Activated CD4-positive, CD25-positive, alpha-beta regulatory T cell treated with anti-CD3 and anti-CD28 coated beads, Interleukin-2, amount 50 U/mL, for 72 hours (primary cell): ENCODE measurements around the gene ASB2.
A peak's percentile ranks its signal among the peaks of the same experiment; 100 is the strongest.

Experiments
- DNase-seq: peaks from one replicate; pipeline ENCODE4 v3.0.0; 2021

Gene ASB2

DNA sequence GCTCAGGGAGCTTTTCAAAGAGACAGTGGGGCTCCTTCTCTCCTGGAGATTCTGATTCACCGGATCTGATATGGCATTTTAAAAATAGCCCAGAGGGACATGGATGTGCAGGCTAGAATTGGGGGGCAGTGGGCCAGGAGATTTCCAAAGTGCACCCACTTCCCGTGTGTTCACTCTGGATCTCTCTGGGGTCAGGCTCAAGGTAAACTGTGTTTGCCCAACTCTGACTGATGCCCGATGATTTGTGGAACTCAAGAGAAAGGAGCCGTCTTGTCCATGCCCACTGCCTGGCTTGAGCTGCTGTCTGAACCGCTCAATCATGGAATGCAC lies 31.3 kb downstream of the ASB2 start:
- no peak for DNase-seq

GRCh38 chr14:93944348-93945069 lies 31.9 kb downstream of the ASB2 start:
- DNase-seq = no peak

DNA sequence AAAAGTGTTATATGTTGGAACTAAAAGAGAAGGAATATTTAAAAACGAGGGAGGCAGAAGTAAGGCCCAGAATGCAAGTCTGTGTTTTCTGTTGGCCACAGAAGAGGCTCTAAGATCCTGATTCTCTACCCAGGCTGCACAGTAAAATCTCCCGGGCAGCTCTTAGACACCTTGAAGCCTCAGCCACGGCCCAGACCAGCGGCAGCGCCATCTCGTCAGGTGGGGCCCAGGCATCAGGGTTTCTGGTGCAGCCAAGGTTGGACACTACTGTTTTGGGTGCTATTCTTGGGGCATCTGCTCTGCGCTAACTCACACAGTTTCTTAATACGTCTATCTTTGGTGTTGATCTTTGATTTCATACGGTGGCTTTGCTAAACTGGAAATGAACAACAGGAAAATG lies 32.4 kb downstream of the ASB2 start:
- DNase-seq = no peak

DNA sequence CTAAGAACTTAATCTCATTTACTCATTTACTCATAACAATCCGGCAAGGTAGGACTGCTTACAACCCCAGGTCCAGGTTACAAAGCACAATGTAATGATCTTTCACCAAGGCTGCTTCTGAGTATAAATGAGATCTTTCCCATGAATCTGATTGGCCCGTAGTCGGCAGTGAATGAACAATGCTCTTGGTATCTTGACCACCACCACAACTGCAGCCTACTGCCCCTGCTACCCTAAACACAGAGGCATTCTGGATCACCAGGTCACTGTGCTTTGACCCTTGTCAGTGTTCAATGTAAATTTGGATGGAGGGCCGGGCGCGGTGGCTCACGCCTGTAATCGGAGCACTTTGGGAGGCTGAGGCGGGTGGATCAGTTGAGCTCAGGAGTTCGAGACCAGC lies 33.3 kb downstream of the ASB2 start:
- no peak for DNase-seq

DNA sequence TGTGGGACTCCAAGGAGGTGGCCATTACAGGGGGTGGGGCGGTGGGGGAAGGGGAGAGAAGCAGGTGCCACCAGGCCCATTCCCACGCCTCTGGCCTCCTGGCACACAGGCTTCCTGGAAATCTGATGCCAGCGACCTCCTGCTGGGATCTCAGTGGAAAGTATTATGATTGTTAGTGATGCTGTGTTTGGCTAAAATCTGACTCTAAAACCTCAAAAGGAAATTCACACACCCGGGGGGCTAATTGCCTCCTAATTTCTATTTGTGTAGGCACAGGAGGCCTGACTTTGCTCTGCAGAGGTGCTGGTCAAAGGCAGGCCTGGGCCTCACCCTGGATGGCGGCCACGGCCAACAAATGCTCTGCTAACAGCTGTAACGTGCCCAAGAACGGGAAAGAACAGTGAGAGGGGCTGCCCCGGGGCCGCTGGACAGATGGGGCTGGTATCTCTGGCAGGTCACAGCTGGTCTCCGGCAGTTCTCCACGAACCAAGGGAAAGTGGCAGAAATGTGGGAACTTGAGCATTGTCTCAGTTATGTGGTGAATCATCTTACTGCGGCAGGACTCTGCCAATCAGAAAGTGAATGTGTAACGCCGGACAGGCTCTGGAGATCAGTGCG lies 35.0 kb downstream of the ASB2 start:
- DNase-seq = no peak

DNA sequence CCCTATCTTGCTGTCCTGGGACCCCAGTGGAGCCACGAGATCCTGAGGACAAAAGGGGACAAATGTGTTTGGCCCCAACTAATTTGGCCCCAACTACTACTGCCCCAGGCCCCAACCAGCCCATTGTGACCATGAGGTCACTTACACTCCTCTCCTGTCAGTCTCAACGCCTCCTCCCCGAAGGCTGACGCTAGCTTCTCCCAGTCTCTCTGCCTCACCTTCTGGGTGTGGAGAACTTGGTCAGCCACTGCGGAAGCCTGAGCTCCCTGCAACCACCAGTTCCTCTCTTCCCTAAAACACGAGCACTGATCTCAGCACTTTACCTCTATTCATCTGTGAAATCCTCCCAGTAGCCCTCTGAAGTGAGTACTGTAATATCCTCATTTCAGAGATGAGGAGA lies 35.9 kb downstream of the ASB2 start:
- no peak for DNase-seq

GRCh38 chr14:93939304-93940229 lies 36.8 kb downstream of the ASB2 start:
- peak; percentile 97 for DNase-seq

GRCh38 chr14:93938751-93939303 lies 37.5 kb downstream of the ASB2 start:
- no peak for DNase-seq

- no peak for DNase-seq
Observed at GRCh38 chr14:93937519-93937918, 38.9 kb downstream of the ASB2 start.

DNA sequence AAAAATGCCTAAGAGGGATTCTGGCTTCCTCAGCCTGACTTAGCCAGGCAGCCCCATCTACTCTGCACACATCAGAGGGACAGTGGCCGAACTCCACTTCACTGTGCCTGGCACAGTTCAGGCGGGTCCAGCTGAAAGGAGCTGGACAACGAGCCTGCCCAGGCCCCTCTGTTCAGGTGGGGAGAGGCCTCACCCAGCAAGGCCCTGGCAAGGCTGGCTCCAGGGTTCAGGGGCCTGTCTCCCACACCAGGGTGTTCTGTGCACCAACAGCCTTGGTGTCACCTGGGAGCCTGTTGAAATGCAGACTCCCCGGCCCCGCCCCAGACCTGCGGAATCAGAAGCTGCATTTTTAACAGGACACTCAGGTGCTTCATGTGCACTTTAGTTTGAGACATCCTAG lies 39.4 kb downstream of the ASB2 start:
- DNase-seq = no peak

- no peak for DNase-seq
Observed at GRCh38 chr14:93936245-93936644, 40.1 kb downstream of the ASB2 start.

- no peak for DNase-seq
Observed at GRCh38 chr14:93935213-93935612, 41.2 kb downstream of the ASB2 start.

DNA sequence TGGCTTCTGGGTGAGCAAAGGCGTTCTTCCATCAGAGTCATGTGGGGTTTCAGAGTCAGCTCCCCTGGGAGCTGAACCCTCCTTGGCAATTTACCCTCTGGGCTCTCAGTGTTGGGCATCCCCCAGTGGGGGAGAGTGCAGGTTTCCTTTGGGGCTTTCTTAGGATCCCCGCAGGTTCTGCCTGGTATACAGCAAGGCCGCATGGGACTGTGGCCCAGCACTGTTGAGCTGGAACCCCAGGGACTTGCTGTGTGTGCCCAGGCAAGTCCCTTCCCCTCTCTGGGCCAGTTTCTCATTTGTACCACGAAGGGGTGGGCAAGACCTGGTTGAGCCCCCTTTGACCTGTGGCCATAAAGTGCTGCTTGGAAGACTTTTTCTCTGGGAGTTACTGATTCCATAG lies 43.7 kb downstream of the ASB2 start:
- DNase-seq = no peak

GRCh38 chr14:93930989-93931307 lies 45.4 kb downstream of the ASB2 start:
- DNase-seq = no peak

DNA sequence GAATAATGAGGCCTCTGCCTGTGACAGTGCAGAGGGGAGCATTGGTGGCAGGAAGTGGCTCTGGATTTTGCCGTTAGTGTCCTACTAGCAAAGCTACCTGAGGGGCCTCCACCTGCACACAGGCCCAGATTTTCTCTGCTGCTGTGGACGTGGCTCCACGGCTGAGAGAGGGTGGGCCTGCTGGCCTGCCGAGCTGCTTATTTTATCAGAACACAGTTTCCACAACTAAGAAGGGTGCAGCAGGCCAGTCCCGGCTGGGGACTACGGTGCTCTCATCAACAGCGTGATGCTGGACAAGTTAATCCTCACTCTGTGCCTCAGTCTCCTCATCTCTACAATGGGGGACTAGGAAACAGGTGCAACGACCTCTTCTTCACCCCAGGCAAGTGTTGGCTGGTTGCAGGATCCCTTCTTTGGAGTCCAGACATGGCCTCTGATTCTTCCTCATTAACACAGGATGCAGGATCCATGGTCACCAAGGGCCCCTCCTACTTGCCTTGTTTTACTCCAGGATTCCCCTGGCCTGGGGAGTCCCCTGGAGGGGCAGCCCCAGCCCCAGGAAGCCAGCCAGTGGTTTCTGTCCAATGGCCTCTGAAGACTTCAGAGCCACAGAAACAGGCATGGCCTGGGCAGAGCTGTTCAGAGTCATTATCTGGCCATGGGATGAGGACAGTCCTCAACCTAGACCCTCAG lies 45.9 kb downstream of the ASB2 start:
- DNase-seq = no peak

- no peak for DNase-seq
Observed at GRCh38 chr14:93929657-93930056, 46.7 kb downstream of the ASB2 start.

- DNase-seq = no peak
Observed at GRCh38 chr14:93929048-93929535, 47.3 kb downstream of the ASB2 start.

DNA sequence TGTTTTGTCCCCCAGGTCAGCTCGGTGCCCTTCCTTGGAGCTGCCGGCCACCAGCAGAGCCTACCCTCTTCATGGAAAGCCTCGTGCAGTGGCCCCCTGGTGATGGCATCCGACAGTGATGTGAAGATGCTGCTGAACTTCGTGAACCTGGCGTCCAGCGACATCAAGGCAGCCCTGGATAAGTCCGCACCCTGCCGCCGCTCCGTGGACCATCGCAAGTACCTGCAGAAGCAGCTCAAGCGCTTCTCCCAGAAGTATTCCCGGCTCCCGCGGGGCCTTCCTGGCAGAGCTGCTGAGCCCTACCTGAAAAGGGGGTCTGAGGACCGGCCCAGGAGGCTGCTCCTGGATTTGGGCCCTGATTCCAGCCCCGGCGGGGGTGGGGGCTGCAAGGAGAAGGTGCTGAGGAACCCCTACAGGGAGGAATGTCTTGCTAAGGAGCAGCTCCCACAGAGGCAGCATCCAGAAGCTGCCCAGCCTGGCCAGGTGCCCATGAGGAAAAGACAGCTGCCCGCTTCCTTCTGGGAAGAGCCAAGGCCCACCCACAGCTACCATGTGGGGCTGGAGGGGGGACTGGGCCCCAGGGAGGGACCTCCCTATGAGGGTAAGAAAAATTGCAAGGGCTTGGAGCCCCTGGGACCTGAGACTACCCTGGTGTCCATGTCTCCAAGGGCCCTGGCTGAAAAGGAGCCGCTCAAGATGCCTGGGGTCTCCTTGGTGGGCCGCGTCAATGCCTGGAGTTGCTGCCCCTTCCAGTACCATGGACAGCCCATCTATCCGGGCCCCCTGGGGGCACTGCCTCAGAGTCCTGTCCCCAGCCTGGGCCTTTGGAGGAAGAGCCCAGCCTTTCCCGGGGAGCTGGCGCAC lies 48.0 kb downstream of the ASB2 start:
- no peak for DNase-seq

- no peak for DNase-seq
Observed at GRCh38 chr14:93927800-93928145, 48.6 kb downstream of the ASB2 start.

DNA sequence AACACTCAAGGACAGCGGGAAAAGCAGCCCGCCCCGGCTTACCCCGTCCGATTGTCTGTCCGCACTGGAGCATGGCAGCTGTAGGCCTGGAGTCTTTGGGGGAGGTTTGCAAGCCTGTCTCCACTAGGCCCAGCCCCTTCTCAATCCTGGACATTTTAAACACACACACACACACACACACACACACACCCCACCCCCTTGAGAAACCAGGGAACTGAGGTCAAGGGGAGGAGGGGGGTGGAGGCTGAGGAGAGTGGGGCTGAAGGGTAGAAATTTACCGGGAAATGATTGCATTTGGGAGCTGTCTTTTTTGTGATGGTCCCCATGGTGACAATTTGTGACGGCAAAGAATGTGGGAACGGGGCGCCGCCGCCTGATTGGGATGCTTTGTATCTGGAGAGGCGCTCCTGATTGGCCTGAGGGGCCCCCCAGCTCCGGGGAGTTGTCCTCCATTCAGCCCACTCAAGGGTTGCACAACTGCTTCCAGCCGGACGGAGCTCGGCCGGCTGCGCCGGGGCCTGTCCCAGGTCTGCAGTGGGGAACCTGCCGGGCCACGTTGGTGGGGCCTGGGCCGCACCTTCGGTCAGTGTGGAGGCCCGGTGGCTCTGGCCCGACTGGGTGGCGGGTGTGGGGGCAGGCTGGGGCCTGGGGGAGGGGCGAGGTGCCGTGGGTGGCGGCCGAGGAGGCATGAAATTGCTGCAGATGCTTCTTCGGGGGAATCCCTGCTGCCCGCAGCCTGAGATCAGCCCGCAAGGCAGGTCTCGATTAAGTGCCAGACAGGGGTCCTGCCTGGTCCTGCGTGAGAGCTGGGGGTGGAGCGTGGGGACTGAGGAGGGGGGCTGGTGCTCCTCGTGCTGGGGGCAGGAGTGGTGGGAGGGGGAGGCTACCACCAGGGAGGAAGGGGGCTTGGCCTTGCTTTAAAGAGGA lies 49.2 kb downstream of the ASB2 start, which contains the start of gene FAM181A:
FAM181A (plus strand) TSS at position 472 of the 927 bp plus-strand sequence. CDS start 942 bp downstream, outside the sequence.
- DNase-seq = no peak
